GM12873 (cell line): ENCODE data around the gene FZD4.

Experiments
- TF ChIP-seq, protein P1 (sequence below): IDR thresholded peaks from 2 replicates; pipeline ENCODE4 v1.5.1; 2012; ENCODE audit warnings: low read depth, mild to moderate bottlenecking, moderate library complexity, low read length, control low read depth; ENCODE audit not compliant: insufficient read depth; ENCODE audit errors: missing control alignments

FZD4 gene

DNA sequence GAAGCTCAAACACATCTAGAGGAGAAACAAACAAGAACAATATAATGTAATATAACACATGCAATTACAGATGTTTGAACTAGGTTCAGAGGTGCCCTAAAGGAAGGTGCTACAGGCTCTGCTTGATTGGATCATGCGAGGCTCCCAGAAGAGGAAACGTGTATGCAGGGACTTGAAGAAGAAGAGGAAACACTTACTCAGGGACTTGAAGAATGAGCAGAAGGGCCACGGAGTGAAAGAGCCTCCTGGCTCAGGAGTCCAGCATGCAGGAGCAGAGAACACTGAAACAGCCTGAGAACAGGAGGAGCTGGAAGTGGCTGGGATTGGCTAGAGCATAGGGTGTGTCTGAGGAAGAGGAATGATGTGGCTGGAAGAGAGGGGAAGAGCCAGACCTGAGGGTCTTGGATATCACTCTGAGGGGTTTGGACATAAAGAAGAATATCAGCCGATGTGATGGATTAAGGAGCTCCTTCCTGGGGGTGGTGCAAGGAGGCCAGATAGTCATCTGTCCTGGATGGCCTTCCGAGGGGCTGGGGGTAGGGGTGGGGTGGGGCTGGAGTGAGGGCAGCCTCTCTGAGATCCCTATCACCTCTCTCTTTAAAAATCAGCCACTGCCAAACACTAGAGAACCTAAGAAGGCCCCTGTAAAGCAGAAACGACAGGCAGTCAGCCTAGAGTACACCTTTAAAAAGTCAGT lies 16.8 kb downstream of the FZD4 start:
- TF ChIP-seq, protein P1, sequence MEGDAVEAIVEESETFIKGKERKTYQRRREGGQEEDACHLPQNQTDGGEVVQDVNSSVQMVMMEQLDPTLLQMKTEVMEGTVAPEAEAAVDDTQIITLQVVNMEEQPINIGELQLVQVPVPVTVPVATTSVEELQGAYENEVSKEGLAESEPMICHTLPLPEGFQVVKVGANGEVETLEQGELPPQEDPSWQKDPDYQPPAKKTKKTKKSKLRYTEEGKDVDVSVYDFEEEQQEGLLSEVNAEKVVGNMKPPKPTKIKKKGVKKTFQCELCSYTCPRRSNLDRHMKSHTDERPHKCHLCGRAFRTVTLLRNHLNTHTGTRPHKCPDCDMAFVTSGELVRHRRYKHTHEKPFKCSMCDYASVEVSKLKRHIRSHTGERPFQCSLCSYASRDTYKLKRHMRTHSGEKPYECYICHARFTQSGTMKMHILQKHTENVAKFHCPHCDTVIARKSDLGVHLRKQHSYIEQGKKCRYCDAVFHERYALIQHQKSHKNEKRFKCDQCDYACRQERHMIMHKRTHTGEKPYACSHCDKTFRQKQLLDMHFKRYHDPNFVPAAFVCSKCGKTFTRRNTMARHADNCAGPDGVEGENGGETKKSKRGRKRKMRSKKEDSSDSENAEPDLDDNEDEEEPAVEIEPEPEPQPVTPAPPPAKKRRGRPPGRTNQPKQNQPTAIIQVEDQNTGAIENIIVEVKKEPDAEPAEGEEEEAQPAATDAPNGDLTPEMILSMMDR, result no peak

DNA sequence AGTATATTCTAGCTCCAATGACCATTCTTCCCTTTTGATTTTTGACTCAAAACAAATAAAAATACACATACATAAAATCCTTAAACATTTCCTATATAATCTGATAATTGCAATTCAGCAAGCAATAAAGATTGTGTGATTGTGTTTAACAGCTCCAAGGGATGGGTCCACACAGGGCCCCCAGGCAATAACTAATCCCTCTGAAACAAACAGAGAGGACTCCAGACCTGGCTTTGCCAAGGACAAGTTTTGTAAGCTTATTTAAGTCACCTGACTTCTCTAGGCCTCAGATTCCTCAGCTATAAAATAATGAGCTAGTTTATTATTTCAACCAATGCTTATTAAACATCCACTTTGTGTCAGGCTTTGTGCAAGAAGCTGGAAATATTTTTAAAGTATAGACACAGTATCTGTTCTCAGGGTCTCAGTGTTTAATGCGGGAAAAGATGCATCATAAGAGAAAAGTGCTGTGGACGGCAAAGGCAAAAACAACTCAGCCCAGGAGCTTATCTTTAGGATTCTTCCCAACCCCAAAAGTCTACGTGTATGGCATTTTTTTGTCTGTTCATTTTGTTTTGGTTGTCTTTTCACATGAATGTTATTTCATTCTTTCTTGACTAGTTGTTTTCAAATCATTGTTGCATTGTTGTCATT lies 20.1 kb downstream of the FZD4 start:
- TF ChIP-seq, protein P1, result no peak

DNA sequence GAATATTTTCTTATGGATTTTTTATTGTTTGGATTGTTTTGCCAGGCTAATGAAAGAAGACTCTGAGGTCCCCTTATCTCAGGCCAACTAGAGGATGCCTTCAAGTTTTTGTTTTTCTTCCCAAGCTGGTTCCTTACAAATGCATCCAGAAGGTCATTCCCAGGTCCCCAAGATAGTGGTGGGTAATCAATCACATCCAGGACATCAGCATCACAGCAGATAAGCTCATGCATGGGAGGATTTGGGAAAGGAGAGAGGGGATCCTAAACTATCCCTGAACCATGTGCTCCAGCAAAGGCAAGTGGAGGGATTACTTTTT lies 20.7 kb downstream of the FZD4 start:
- TF ChIP-seq, protein P1, result no peak

DNA sequence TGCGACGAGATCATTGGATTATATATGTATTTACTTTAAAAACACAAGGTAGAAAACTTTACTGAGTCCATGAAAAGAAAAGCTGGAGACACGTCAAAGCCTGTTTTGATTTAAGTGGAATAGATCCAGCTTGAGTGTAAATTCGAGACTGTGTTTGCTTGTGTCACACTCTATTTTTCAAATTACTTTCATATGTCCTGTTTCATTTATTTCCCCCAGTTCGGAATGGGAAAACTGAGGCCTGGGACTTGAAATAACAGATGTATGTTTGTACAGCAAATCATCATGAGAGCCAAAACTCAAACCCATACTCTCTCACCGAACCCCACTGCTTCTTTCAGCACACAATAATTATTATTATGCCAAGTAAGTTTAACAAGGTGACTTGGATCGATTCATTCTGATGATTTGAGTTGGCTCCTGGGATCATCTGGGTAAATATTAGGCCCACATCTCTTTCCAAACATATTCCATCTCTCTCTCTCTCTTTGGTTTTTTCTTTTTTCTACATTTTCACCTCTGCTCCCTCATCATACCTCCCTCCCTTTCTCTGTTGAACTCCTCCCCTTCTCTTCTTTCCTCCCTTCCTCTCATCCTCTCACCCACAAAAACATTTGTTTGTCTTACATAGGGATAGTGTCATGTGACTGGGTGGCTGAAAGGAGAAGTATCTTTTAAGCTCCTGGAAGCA lies 21.2 kb downstream of the FZD4 start:
- TF ChIP-seq, protein P1, result no peak

DNA sequence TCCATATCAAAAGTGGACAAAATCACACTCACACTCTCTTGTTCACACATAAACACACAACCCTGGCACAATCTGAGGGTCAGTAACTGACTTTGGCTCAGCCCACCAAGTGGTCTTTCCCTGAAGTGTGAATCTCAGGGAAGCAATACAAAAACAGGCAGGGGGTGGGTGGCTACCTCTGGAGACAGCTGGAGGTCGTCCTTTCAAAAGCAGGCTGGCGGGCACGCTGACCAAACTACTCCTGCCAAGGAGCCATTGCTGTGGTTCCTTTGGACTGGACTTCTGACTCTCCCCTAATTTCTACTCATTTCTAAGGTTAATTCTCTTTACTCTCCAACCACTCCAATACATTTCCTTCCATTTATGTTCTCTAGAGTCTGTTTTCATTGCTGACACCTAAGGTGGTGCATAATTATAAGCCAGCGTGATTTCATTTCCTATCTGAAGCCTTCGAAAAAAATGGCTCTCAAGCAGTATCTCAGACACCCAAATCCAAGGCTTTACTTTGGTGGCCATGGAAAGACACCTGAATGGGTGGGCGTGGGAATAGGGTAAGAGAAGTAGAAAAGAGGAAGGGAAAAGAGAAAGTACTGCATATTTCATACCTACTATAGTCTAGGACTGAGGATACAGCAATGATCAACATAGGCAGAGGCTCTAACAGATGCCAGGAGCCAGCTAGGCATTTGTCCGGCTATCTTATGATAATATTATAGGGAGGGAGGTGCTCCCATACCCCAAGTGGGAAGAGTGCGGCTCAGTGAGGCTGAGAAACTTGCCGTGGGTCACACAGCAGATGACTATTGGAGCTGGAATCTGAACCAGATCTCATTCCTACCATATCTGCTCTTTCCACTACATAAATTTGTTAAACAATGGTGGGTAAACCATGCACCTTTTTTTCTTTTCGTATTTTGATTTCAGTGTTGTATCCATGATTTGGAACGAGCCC lies 22.0 kb downstream of the FZD4 start:
- TF ChIP-seq, protein P1, result no peak

DNA sequence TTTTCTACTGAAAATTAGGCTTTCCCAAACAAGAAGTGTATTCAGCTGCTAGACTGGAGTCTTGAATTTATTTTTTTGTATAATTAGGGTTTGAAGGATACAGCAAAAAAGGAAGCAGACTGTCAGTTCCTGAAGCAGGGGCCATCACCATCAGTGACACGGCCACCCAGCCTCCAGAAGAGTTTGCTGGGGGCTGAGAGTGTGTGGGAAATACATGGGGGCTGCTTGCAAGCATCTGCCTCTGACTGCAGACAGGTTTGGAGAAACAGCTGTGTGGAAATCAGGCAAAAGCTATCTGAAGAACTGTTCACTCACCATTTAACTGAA lies 23.0 kb downstream of the FZD4 start:
- TF ChIP-seq, protein P1, result no peak
